Measurements from ENCODE around the gene MYH7. TPM values are rescaled to one million over a fixed set of nuclear protein-coding genes. Genes with fewer than 3 reads are reported as not detected.

The MYH7 gene
- polyA plus RNA-seq, 1 donor (not counting 4 experiments of a cell fraction or from before 2014, with no cell fraction given) = not detected

DNA sequence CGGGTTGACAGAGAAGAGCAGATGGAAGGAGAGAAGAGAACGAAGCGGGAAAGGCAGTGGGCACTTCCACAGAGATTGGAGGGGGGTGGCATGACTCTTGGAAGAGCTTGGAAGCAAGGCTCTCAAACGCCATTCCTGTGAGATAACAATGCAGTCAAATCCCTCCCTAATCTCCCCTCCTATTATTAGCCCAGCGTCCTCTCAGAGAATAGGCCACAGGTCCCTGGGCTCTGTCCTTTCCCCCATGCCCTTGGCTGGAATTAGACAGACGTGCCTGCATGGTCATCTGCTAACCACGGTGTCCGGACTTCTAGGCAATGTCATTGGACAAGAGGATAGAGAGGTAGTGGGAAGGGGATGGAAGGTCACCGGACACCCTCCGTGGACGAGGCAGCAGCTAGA lies 8.0 kb upstream of the MYH7 start:
- Histone ChIP-seq H3K36me3 (ENCODE audit: control insufficient read depth in 2 of 2, extremely low read depth in 1 of 2, insufficient read depth in 2 of 2, low read length in 2 of 2) (no peaks in the 10 kb centered on the region), H3K4me2 (ENCODE audit: control insufficient read depth, extremely low read depth, insufficient read depth, low read depth, low read length) (no peak overlapping the region), H4K20me1 (ENCODE audit: control insufficient read depth, extremely low read depth, insufficient read depth, low read length) (no peaks in the 10 kb centered on the region), H2AFZ (ENCODE audit: control insufficient read depth, low read length) (no peak overlapping the region), H3K9ac (ENCODE audit: control insufficient read depth, extremely low read depth, insufficient read depth, low read length) (no peak overlapping the region), H3K79me2 (ENCODE audit: control insufficient read depth, insufficient read depth, low read length) (no peaks in the 10 kb centered on the region), H3K9me3 (ENCODE audit: control insufficient read depth, low read depth, low read length) (no peaks in the 10 kb centered on the region), H3K9me1 (ENCODE audit: control insufficient read depth, extremely low read depth, insufficient read depth, low read length) (no peaks in the 10 kb centered on the region), H3K27ac (ENCODE audit: control insufficient read depth, insufficient read depth, low read length) (no peak overlapping the region), H3K4me1 (ENCODE audit: control insufficient read depth, extremely low read depth, insufficient read depth, low read length) (peaks cover 5% of the 10 kb centered on the region), H3K27me3 (ENCODE audit: control insufficient read depth, extremely low read depth, insufficient read depth, low read length) (peaks cover 4% of the 10 kb centered on the region), H3K4me3 (ENCODE audit: control insufficient read depth in 2 of 3, extremely low read depth in 1 of 3, insufficient read depth in 2 of 3, low read depth in 1 of 3, low read length in 3 of 3) (no peak overlapping the region)
- FAIRE-seq (no peak), DNase-seq (ENCODE audit: low read depth, low spot score) (no peak)
- TF ChIP-seq CTCF (optimal IDR thresholded peaks at IDR 0.05 in 1 of 3, IDR thresholded peaks at IDR 0.05 in 1 of 3, conservative IDR thresholded peaks at IDR 0.05 in 1 of 3; ENCODE audit: extremely low read depth in 1 of 3, insufficient read depth in 2 of 3, low read length in 3 of 3) (no peak), EZH2 (IDR thresholded peaks at IDR 0.05; ENCODE audit: low read length) (no peak)
- dilution Hi-C loops (cut with MboI; ENCODE audit: extremely low pct_ligation_motif_present, low sequenced_read_pairs) = no loop called here

- Histone ChIP-seq H4K20me1 (ENCODE audit: control insufficient read depth, extremely low read depth, insufficient read depth, low read length) (no peaks in the 10 kb centered on the region), H3K4me1 (ENCODE audit: control insufficient read depth, extremely low read depth, insufficient read depth, low read length) (peaks cover 5% of the 10 kb centered on the region), H3K79me2 (ENCODE audit: control insufficient read depth, insufficient read depth, low read length) (no peaks in the 10 kb centered on the region), H3K27me3 (ENCODE audit: control insufficient read depth, extremely low read depth, insufficient read depth, low read length) (peaks cover 4% of the 10 kb centered on the region), H3K9me1 (ENCODE audit: control insufficient read depth, extremely low read depth, insufficient read depth, low read length) (no peaks in the 10 kb centered on the region), H2AFZ (ENCODE audit: control insufficient read depth, low read length) (no peak overlapping the region), H3K9me3 (ENCODE audit: control insufficient read depth, low read depth, low read length) (no peaks in the 10 kb centered on the region), H3K9ac (ENCODE audit: control insufficient read depth, extremely low read depth, insufficient read depth, low read length) (no peak overlapping the region), H3K4me2 (ENCODE audit: control insufficient read depth, extremely low read depth, insufficient read depth, low read depth, low read length) (no peak overlapping the region), H3K4me3 (ENCODE audit: control insufficient read depth in 2 of 3, extremely low read depth in 1 of 3, insufficient read depth in 2 of 3, low read depth in 1 of 3, low read length in 3 of 3) (no peak overlapping the region), H3K36me3 (ENCODE audit: control insufficient read depth in 2 of 2, extremely low read depth in 1 of 2, insufficient read depth in 2 of 2, low read length in 2 of 2) (no peaks in the 10 kb centered on the region), H3K27ac (ENCODE audit: control insufficient read depth, insufficient read depth, low read length) (no peak overlapping the region)
- DNase-seq (ENCODE audit: low read depth, low spot score) (no peak), FAIRE-seq (no peak)
- no peak for TF ChIP-seq CTCF (optimal IDR thresholded peaks at IDR 0.05 in 1 of 3, IDR thresholded peaks at IDR 0.05 in 1 of 3, conservative IDR thresholded peaks at IDR 0.05 in 1 of 3; ENCODE audit: extremely low read depth in 1 of 3, insufficient read depth in 2 of 3, low read length in 3 of 3)
- no peak for TF ChIP-seq EZH2 (IDR thresholded peaks at IDR 0.05; ENCODE audit: low read length)
- dilution Hi-C loops (cut with MboI; ENCODE audit: extremely low pct_ligation_motif_present, low sequenced_read_pairs) = no loop called here
These were observed 7.4 kb upstream of the MYH7 start for GRCh38 chr14:23442721-23443356.
